HCT116 (cell line): ENCODE results near the gene CELA3B. TPM values are rescaled to one million over a fixed set of nuclear protein-coding genes. Genes with fewer than 3 reads are reported as not detected.
A peak's percentile ranks its signal among the peaks of the same experiment; 100 is the strongest.
"Not testable (repeated sequence)": the region's sequence is repeated elsewhere in the genome, so short reads cannot be mapped to it uniquely, and the experiment has no call there.

Source experiments
- ATAC-seq: fragments of 200-7000 bp; cut with Tn5 transposase; 2 replicates; pipeline ENCODE4 v1.9.1; 2020; ENCODE audit warnings: mild to moderate bottlenecking, moderate library complexity
- BruUV-seq: library from RNA; stranded (reverse); fragments of 400-500 nt; replicated peaks from 2 replicates; lab custom pipeline; 2021; lab: Mats Ljungman, UMichigan
- CTCF ChIA-PET: fragments of 300-600 bp; sonication (Branson Sonifier 250); formaldehyde crosslinking; loops from one replicate; lab custom pipeline; 2021; ENCODE audit warnings: antibody characterized with exemption; lab: Charles Lee
- POLR2A ChIA-PET: fragments of 300-600, 350-600 bp; sonication (Branson Sonifier 250); formaldehyde crosslinking; loops from one replicate; lab custom pipeline; 2021; ENCODE audit warnings: antibody characterized with exemption; lab: Charles Lee
- RAD21 ChIA-PET, 2 experiments: fragments of 300-600 bp; sonication (Branson Sonifier 250); formaldehyde crosslinking; loops; one replicate each; lab custom pipeline; 2023; ENCODE audit warnings: low total read pairs in 2 of 2; ENCODE audit not compliant: uncharacterized antibody in 2 of 2, unreplicated experiment in 2 of 2, low non-redundant PET in 1 of 2; lab: Charles Lee
- DNase-seq: peaks from one replicate; pipeline ENCODE4 v3.0.0-alpha.2; 2010; ENCODE audit warnings: low read depth, low spot score
- H2AFZ ChIP-seq: fragments of 200-600 bp; shearing (Covaris generic), sonication (generic); 2 replicates; pipeline ENCODE4 v1.6.1; 2017; ENCODE audit warnings: low read depth, mixed run types, mixed read lengths, antibody characterized with exemption, low read length; ENCODE audit not compliant: poor library complexity, severe bottlenecking
- H3K27ac ChIP-seq: 2 replicates; pipeline ENCODE4 v1.5.1; 2012; ENCODE audit warnings: low read depth, low read length
- H3K27me3 ChIP-seq: fragments of 200-600 bp; sonication (generic); 2 replicates; pipeline ENCODE4 v1.6.1; 2016; ENCODE audit warnings: mixed run types, low read length, mixed read lengths; ENCODE audit not compliant: insufficient read depth
- H3K36me3 ChIP-seq, 2 experiments: fragments of 200-500 bp in 1 of 2; fragments of 200-600 bp in 1 of 2; sonication (Bioruptor generic) in 1 of 2; sonication (generic) in 1 of 2; 2 replicates each; pipeline versions ENCODE4 v1.5.1 to v1.6.1; 2014 to 2016; ENCODE audit warnings: low read length in 2 of 2, inconsistent platforms in 1 of 2, mixed read lengths in 1 of 2, mixed run types in 1 of 2; ENCODE audit not compliant: insufficient read depth in 2 of 2, control insufficient read depth in 1 of 2
- H3K4me1 ChIP-seq, 2 experiments: fragments of 200-600 bp in 1 of 2; sonication (generic) in 1 of 2; 2 replicates each; pipeline versions ENCODE4 v1.5.1 to v1.6.1; 2012 to 2017; ENCODE audit warnings: low read length in 2 of 2, inconsistent platforms in 1 of 2, mild to moderate bottlenecking in 1 of 2, mixed read lengths in 1 of 2, mixed run types in 1 of 2, moderate library complexity in 1 of 2; ENCODE audit not compliant: insufficient read depth in 2 of 2, control insufficient read depth in 1 of 2
- H3K4me2 ChIP-seq: fragments of 200-600 bp; sonication (generic); 2 replicates; pipeline ENCODE4 v1.6.1; 2017; ENCODE audit warnings: mixed run types, low read length, mixed read lengths
- H3K4me3 ChIP-seq, 2 experiments: fragments of 200-600 bp in 1 of 2; sonication (generic) in 1 of 2; replicated peaks in 1 of 2; 2 replicates each; pipeline ENCODE4 v1.5.1; 2011 to 2016; ENCODE audit warnings: low read length in 2 of 2, control low read depth in 1 of 2, low read depth in 1 of 2, mild to moderate bottlenecking in 1 of 2, mixed read lengths in 1 of 2, mixed run types in 1 of 2
- H3K79me2 ChIP-seq: fragments of 200-600 bp; sonication (generic); 2 replicates; pipeline ENCODE4 v1.6.1; 2017; ENCODE audit warnings: mild to moderate bottlenecking, mixed run types, low read length, moderate library complexity, mixed read lengths; ENCODE audit not compliant: insufficient read depth
- H3K9ac ChIP-seq: fragments of 200-600 bp; sonication (generic); 2 replicates; pipeline ENCODE4 v1.6.1; 2016; ENCODE audit warnings: low read length, mixed read lengths
- H3K9me2 ChIP-seq: fragments of 200-600 bp; sonication (generic), shearing (Covaris generic); 2 replicates; pipeline ENCODE4 v1.6.1; 2017; ENCODE audit warnings: mixed run types, mild to moderate bottlenecking, moderate library complexity; ENCODE audit not compliant: insufficient read depth
- H3K9me3 ChIP-seq, 2 experiments: fragments of 200-500 bp in 1 of 2; fragments of 200-600 bp in 1 of 2; sonication (Bioruptor generic) in 1 of 2; sonication (generic) in 1 of 2; 2 replicates each; pipeline ENCODE4 v1.6.1; 2014 to 2017; ENCODE audit warnings: low read length in 2 of 2, mixed read lengths in 2 of 2, inconsistent platforms in 1 of 2, low read depth in 1 of 2, mild to moderate bottlenecking in 1 of 2, mixed run types in 1 of 2, moderate library complexity in 1 of 2; ENCODE audit not compliant: control insufficient read depth in 1 of 2, insufficient read depth in 1 of 2
- H4K20me1 ChIP-seq: fragments of 200-600 bp; sonication (generic), shearing (Covaris generic); 2 replicates; pipeline ENCODE4 v1.6.1; 2017; ENCODE audit warnings: mixed run types, mild to moderate bottlenecking, moderate library complexity; ENCODE audit not compliant: insufficient read depth
- RAD21 ChIP-seq: IDR thresholded peaks from 2 replicates; pipeline ENCODE4 v1.6.1; 2012; ENCODE audit warnings: low read depth, mild to moderate bottlenecking
- intact Hi-C: fragments of 100-400 bp; cut with micrococcal nuclease; formaldehyde crosslinking; loops from 2 replicates; pipeline ENCODE4 v1.10.0; 2022
- total RNA-seq: library from RNA; stranded (reverse); gene quantifications from one replicate; pipeline ENCODE4 v1.2.1, GENCODE V29; 2021; ENCODE audit not compliant: unreplicated experiment

Gene CELA3B
- total RNA-seq, 1 experiment from 2014 or later: 5.3 TPM

DNA sequence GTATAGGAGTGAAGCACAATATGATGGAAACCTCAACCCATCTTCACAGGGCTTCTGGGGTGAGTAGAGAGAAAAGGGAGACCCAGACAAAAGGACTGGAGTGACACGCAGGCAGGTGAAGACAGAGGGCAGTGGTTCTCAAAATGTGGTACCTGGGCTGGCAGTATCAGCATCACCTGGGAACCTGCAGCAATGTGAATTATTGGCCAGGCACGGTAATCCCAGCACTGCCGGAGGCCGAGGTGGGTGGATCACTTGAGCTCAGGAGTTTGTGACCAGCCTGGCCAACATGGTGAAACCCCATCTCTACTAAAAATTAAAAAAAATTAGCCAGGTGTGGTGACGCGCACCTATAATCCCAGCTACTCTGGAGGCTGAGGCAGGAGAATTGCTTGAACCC lies 5.3 kb downstream of the CELA3B start:
- H3K36me3 ChIP-seq, POLR2A ChIA-PET, DNase-seq, H4K20me1 ChIP-seq, BruUV-seq, intact Hi-C loops, H3K79me2 ChIP-seq, H3K4me3 ChIP-seq, H3K4me1 ChIP-seq, H3K27me3 ChIP-seq, H3K27ac ChIP-seq, H3K9me3 ChIP-seq, H2AFZ ChIP-seq, H3K9ac ChIP-seq, H3K9me2 ChIP-seq, H3K4me2 ChIP-seq: not testable (repeated sequence)
- ATAC-seq: 0 out of 2 replicates have a peak, but pooled peaks have one; percentile 30
- ChIA-PET RAD21 (interaction anchor here in 1 of 2 experiments (0.7 kb wide), 1 partner anchor 432 kb away, joined by 5 read pairs; no protein-coding TSS in a partner anchor), CTCF (interaction anchor here (2.9 kb wide), 1 partner anchor 24 kb away, joined by 15 read pairs; no protein-coding TSS in a partner anchor)
- peak; percentile 23; the same call in 1 of the 2 replicates for TF ChIP-seq RAD21

DNA sequence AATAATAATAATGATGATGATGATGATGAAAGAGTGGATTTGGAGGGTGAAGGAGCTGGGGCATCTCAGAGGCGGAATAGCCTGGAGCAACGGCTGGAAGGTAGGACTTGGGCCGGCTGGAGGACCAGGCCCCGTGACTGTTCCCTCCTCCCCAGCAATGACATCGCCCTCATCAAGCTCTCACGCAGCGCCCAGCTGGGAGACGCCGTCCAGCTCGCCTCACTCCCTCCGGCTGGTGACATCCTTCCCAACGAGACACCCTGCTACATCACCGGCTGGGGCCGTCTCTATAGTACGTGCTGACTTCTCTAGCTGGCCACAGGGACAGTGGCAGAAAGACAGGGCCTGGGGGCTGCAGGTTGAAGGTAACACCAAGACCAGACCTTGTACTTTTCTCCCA lies 6.7 kb downstream of the CELA3B start:
- H2AFZ ChIP-seq, H3K27ac ChIP-seq, H3K4me3 ChIP-seq, DNase-seq, ATAC-seq, H4K20me1 ChIP-seq, H3K4me1 ChIP-seq, H3K79me2 ChIP-seq, H3K27me3 ChIP-seq, H3K4me2 ChIP-seq, intact Hi-C loops, H3K9ac ChIP-seq, H3K9me2 ChIP-seq, BruUV-seq, H3K9me3 ChIP-seq, H3K36me3 ChIP-seq, POLR2A ChIA-PET, RAD21 ChIA-PET: not testable (repeated sequence)
- CTCF ChIA-PET: interaction anchor here (2.9 kb wide), 1 partner anchor 22 kb away, joined by 15 read pairs; no protein-coding TSS in a partner anchor

DNA sequence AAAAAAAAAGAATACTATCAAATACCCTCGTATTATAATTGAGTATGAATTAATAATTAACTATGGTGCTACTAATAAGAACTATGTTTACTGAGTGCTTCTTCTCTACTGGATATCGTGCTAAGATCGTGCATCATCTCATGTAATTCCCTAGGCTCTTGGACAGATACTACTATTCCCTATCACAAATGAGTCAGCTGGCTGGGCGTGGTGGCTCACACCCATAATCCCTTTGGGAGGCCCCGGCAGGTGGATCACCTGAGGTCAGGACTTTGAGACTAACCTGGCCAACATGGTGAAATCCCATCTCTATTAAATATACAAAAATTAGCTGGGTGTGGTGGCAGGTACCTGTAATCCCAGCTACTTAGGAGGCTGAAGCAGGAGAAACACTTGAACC lies 9.1 kb downstream of the CELA3B start:
- H3K4me2 ChIP-seq, H4K20me1 ChIP-seq, CTCF ChIA-PET, H3K79me2 ChIP-seq, H2AFZ ChIP-seq, H3K36me3 ChIP-seq, POLR2A ChIA-PET, ATAC-seq, BruUV-seq, RAD21 ChIA-PET, H3K9ac ChIP-seq, DNase-seq, H3K4me3 ChIP-seq, H3K27ac ChIP-seq, H3K4me1 ChIP-seq, H3K9me2 ChIP-seq, H3K27me3 ChIP-seq, H3K9me3 ChIP-seq, intact Hi-C loops: not testable (repeated sequence)

DNA sequence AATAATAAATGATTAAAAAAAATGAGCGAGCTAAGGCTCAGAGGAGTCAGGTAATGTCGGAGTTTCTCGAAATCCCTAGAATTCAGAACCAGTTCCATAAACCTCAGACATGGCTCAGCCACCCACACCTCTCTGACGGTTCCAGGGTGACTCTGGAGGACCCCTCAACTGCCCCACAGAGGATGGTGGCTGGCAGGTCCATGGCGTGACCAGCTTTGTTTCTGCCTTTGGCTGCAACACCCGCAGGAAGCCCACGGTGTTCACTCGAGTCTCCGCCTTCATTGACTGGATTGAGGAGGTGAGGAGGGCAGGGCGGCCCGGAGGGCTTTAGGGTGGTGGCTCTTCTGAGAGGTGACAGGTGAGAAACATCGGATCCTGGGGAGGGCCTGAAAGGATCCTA lies 9.6 kb downstream of the CELA3B start:
- H3K4me2 ChIP-seq, H3K27ac ChIP-seq, H3K9me3 ChIP-seq, H4K20me1 ChIP-seq, H3K4me3 ChIP-seq, H2AFZ ChIP-seq, BruUV-seq, H3K9me2 ChIP-seq, DNase-seq, H3K79me2 ChIP-seq, H3K9ac ChIP-seq, RAD21 ChIA-PET, ATAC-seq, H3K27me3 ChIP-seq, intact Hi-C loops, H3K4me1 ChIP-seq, POLR2A ChIA-PET, H3K36me3 ChIP-seq, CTCF ChIA-PET: not testable (repeated sequence)
